Hepatocyte (in vitro differentiated cells): Measurements from ENCODE around the gene MMS19.

Experiments used
- EZH2 ChIP-seq: fragments of 200-600 bp; sonication (generic); IDR thresholded peaks from 2 replicates; pipeline ENCODE4 v1.6.1; 2016; ENCODE audit warnings: antibody characterized with exemption, mild to moderate bottlenecking, borderline replicate concordance
- TF ChIP-seq, protein P1 (sequence below): fragments of 200-600 bp; sonication (generic); IDR thresholded peaks from 2 replicates; pipeline ENCODE4 v1.5.1; 2016; ENCODE audit warnings: antibody characterized with exemption, mild to moderate bottlenecking; ENCODE audit not compliant: poor library complexity

GRCh38 chr10:97483506-97483905 lies 14.7 kb downstream of the MMS19 start:
- no peak for TF ChIP-seq EZH2
- TF ChIP-seq, protein P1, sequence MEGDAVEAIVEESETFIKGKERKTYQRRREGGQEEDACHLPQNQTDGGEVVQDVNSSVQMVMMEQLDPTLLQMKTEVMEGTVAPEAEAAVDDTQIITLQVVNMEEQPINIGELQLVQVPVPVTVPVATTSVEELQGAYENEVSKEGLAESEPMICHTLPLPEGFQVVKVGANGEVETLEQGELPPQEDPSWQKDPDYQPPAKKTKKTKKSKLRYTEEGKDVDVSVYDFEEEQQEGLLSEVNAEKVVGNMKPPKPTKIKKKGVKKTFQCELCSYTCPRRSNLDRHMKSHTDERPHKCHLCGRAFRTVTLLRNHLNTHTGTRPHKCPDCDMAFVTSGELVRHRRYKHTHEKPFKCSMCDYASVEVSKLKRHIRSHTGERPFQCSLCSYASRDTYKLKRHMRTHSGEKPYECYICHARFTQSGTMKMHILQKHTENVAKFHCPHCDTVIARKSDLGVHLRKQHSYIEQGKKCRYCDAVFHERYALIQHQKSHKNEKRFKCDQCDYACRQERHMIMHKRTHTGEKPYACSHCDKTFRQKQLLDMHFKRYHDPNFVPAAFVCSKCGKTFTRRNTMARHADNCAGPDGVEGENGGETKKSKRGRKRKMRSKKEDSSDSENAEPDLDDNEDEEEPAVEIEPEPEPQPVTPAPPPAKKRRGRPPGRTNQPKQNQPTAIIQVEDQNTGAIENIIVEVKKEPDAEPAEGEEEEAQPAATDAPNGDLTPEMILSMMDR, result no peak
